K562 (cell line): ENCODE data around the gene BGN. TPM values are rescaled to one million over a fixed set of nuclear protein-coding genes. Genes with fewer than 3 reads are reported as not detected.

Experiments
- ATAC-seq: fragments of 200-7000 bp; cut with Tn5 transposase; 3 replicates; pipeline ENCODE4 v1.9.1; 2020; ENCODE audit warnings: moderate library complexity
- BruUV-seq: library from RNA; stranded (reverse); fragments of 400-500 nt; replicated peaks from 2 replicates; lab custom pipeline; 2021; lab: Mats Ljungman, UMichigan
- CTCF ChIA-PET: fragments of 300-600 bp; formaldehyde crosslinking; extraction: SDS; loops from one replicate; lab custom pipeline; 2021; ENCODE audit warnings: low intra/inter-chr PET ratio; lab: Yijun Ruan, JAX
- POLR2A ChIA-PET: fragments of 300-600, 350-650 bp; sonication (Branson Sonifier 250); formaldehyde crosslinking; extraction: SDS; loops from one replicate; lab custom pipeline; 2021; ENCODE audit warnings: antibody characterized with exemption, inconsistent platforms; lab: Yijun Ruan, JAX
- DNase-seq, 4 experiments: peaks; one replicate each; pipeline versions ENCODE4 v3.0.0 to v3.0.0-alpha.2; 2011 to 2018; ENCODE audit warnings: low spot score in 3 of 4, mixed read lengths in 3 of 4; ENCODE audit errors: extremely low read depth in 1 of 4
- FAIRE-seq: peaks from 2 replicates; lab custom pipeline; 2011; peaks lifted over from hg19 to GRCh38; lab: Jason Lieb, UNC
- H2AFZ ChIP-seq: 2 replicates; pipeline ENCODE4 v1.6.0; 2011; ENCODE audit warnings: low read depth, low read length, control low read depth, inconsistent platforms
- H3K27ac ChIP-seq: fragments of 200-600 bp; 3 replicates; pipeline ENCODE4 v1.8.0; 2011; ENCODE audit warnings: low read depth, mild to moderate bottlenecking, control low read depth, inconsistent platforms, low read length, moderate library complexity, mixed read lengths; ENCODE audit errors: extremely low read depth
- H3K27me3 ChIP-seq, 2 experiments: fragments of 300-600 bp in 1 of 2; 2 replicates in 1 of 2; 3 replicates in 1 of 2; pipeline versions ENCODE4 v1.6.0 to v1.8.0; 2011; ENCODE audit warnings: inconsistent platforms in 2 of 2, low read length in 2 of 2, mild to moderate bottlenecking in 1 of 2, mixed read lengths in 1 of 2, moderate library complexity in 1 of 2; ENCODE audit not compliant: control insufficient read depth in 2 of 2, insufficient read depth in 2 of 2
- H3K36me3 ChIP-seq: fragments of 300-600 bp; 3 replicates; pipeline ENCODE4 v1.8.0; 2011; ENCODE audit warnings: mild to moderate bottlenecking, low read length, inconsistent platforms; ENCODE audit not compliant: control insufficient read depth, insufficient read depth
- H3K4me1 ChIP-seq, 2 experiments: fragments of 200-600 bp in 1 of 2; replicated peaks in 1 of 2; 2 replicates in 1 of 2; 3 replicates in 1 of 2; pipeline versions ENCODE4 v1.5.1 to v1.8.0; 2011; ENCODE audit warnings: inconsistent platforms in 2 of 2, low read length in 2 of 2, mild to moderate bottlenecking in 1 of 2, mixed read lengths in 1 of 2, moderate library complexity in 1 of 2; ENCODE audit not compliant: control insufficient read depth in 2 of 2, insufficient read depth in 2 of 2
- H3K4me2 ChIP-seq: 2 replicates; pipeline ENCODE4 v1.6.1; 2011; ENCODE audit warnings: low read length, control low read depth, inconsistent platforms, mixed read lengths; ENCODE audit not compliant: insufficient read depth
- H3K4me3 ChIP-seq: fragments of 200-600 bp; sonication (generic), shearing (Covaris generic); 2 replicates; pipeline ENCODE4 v1.5.1; 2016; ENCODE audit warnings: control low read depth, inconsistent platforms
- H3K79me2 ChIP-seq: fragments of 200-600 bp; 3 replicates; pipeline ENCODE4 v1.8.0; 2011; ENCODE audit warnings: low read length, inconsistent platforms; ENCODE audit not compliant: control insufficient read depth, insufficient read depth
- H3K9ac ChIP-seq, 2 experiments: 2 replicates each; pipeline versions ENCODE4 v1.6.0 to v1.6.1; 2011; ENCODE audit warnings: low read depth in 2 of 2, low read length in 2 of 2, control low read depth in 1 of 2, inconsistent platforms in 1 of 2, mild to moderate bottlenecking in 1 of 2, mixed read lengths in 1 of 2; ENCODE audit not compliant: insufficient read depth in 1 of 2
- H3K9me1 ChIP-seq: one replicate; pipeline ENCODE4 v1.6.0; 2011; ENCODE audit warnings: inconsistent platforms, mild to moderate bottlenecking, low read length, moderate library complexity; ENCODE audit not compliant: control insufficient read depth, insufficient read depth
- H3K9me3 ChIP-seq: replicated peaks from 2 replicates; pipeline ENCODE4 v1.5.1; 2011; ENCODE audit warnings: low read depth, low read length, inconsistent platforms; ENCODE audit not compliant: control insufficient read depth, insufficient read depth
- H4K20me1 ChIP-seq: replicated peaks from 2 replicates; pipeline ENCODE4 v1.6.1; 2011; ENCODE audit warnings: low read length, inconsistent platforms, mixed read lengths; ENCODE audit not compliant: control insufficient read depth, insufficient read depth
- DPF2 ChIP-seq: fragments of 450-650 bp; IDR thresholded peaks from 2 replicates; pipeline ENCODE4 v1.6.1; 2016
- HNRNPK ChIP-seq: fragments of 200-400 bp; formaldehyde crosslinking; IDR thresholded peaks from one replicate; pipeline ENCODE4 v1.6.1; 2018; ENCODE audit warnings: mild to moderate bottlenecking, low read depth, low read length; ENCODE audit not compliant: poor library complexity, severe bottlenecking
- JUNB ChIP-seq: fragments of 450-650 bp; formaldehyde crosslinking; conservative IDR thresholded peaks from 2 replicates; pipeline ENCODE4 v1.4.0; 2020; ENCODE audit warnings: mild to moderate bottlenecking
- KLF1 ChIP-seq: fragments of 450-650 bp; IDR thresholded peaks from 2 replicates; pipeline ENCODE4 v1.6.1; 2016; ENCODE audit warnings: missing genetic modification characterization, missing compliant biosample characterization
- KLF6 ChIP-seq: fragments of 250-450 bp; sonication (Bioruptor Pico); IDR thresholded peaks from 2 replicates; pipeline ENCODE4 v1.4.0; 2020; ENCODE audit warnings: mild to moderate bottlenecking, moderate library complexity, borderline replicate concordance
- MCM5 ChIP-seq: fragments of 450-650 bp; IDR thresholded peaks from 2 replicates; pipeline ENCODE4 v1.6.1; 2016; ENCODE audit warnings: low read depth
- NFATC3 ChIP-seq: fragments of 450-650 bp; IDR thresholded peaks from 2 replicates; pipeline ENCODE4 v1.6.1; 2017; ENCODE audit warnings: mild to moderate bottlenecking
- RFX1 ChIP-seq: fragments of 450-650 bp; IDR thresholded peaks from 2 replicates; pipeline ENCODE4 v1.6.1; 2016; ENCODE audit warnings: mild to moderate bottlenecking, moderate library complexity
- SMARCA5 ChIP-seq: fragments of 450-650 bp; IDR thresholded peaks from 2 replicates; pipeline ENCODE4 v1.6.1; 2016
- TAF1 ChIP-seq: IDR thresholded peaks from 2 replicates; pipeline ENCODE4 v1.6.1; 2011; ENCODE audit warnings: mild to moderate bottlenecking, low read length, moderate library complexity; ENCODE audit not compliant: insufficient read depth, control insufficient read depth, severe bottlenecking; ENCODE audit errors: extremely low read depth
- WHSC1 ChIP-seq: IDR thresholded peaks from one replicate; pipeline ENCODE4 v1.6.1; 2012; ENCODE audit warnings: low read length, control low read depth, inconsistent platforms
- ZNF23 ChIP-seq: fragments of 250-450 bp; sonication (Bioruptor Pico); IDR thresholded peaks from 2 replicates; pipeline ENCODE4 v1.4.0; 2020; ENCODE audit warnings: mild to moderate bottlenecking
- ZNF561 ChIP-seq: fragments of 450-650 bp; formaldehyde crosslinking; conservative IDR thresholded peaks from 2 replicates; pipeline ENCODE4 v1.4.0; 2020; ENCODE audit warnings: mild to moderate bottlenecking, moderate library complexity
- ZNF644 ChIP-seq: fragments of 200-800 bp; sonication (Bioruptor generic); IDR thresholded peaks from 2 replicates; pipeline ENCODE4 v1.6.1; 2016; ENCODE audit warnings: low read depth, missing genetic modification characterization, missing compliant biosample characterization
- ZNF766 ChIP-seq: fragments of 200-800 bp; sonication (Bioruptor generic); conservative IDR thresholded peaks from 2 replicates; pipeline ENCODE4 v1.6.1; 2016; ENCODE audit warnings: missing genetic modification characterization, missing compliant biosample characterization
- WGBS: fragments of 100-300 bp; shearing (Covaris generic); methylation state at CpG from one replicate; pipeline ENCODE4 v1.1.6; 2016; ENCODE audit warnings: low coverage, mixed read lengths; ENCODE audit not compliant: insufficient coverage; ENCODE audit errors: missing lambda C conversion rate; 5-methylcytosine and 5-hydroxymethylcytosine counted together
- in situ Hi-C: fragments of 300-500 bp; cut with MboI; formaldehyde crosslinking; loops from 4 replicates; pipeline ENCODE4 v1.15.0; 2018; ENCODE audit warnings: inconsistent platforms, mixed read lengths
- intact Hi-C: fragments of 100-400 bp; cut with micrococcal nuclease; formaldehyde crosslinking; loops from 2 replicates; pipeline ENCODE4 v1.14.2; 2022
- polyA plus RNA-seq, 8 experiments: library from polyadenylated mRNA; depleted of rRNA in 4 of 8; stranded (reverse) in 5 of 8; unstranded in 3 of 8; fragments of >200 nt; fragmentation: Nextera tagmentation in 2 of 8; fragmentation: Illumina TruSeq in 1 of 8; extraction: Ambion mirVana in 2 of 8; extraction: Trizol in 1 of 8; gene quantifications; 2 replicates each; pipeline versions ENCODE4 v1.2.1 to v1.2.3, GENCODE V29; 2011 to 2014; ENCODE audit warnings: inconsistent platforms in 1 of 8, missing spikeins in 1 of 8
- total RNA-seq, 7 experiments: library from RNA; depleted of rRNA in 6 of 7; stranded (reverse); fragments of >200 nt in 6 of 7; fragmentation: Illumina TruSeq in 2 of 7; extraction: Trizol in 2 of 7; gene quantifications; 2 replicates each; pipeline versions ENCODE4 v1.2.1 to v1.2.3, GENCODE V29; 2011 to 2021; ENCODE audit warnings: low replicate concordance in 1 of 7
- TF ChIP-seq, protein P1 (sequence below), 2 experiments: fragments of 250-450 bp in 1 of 2; fragments of 450-650 bp in 1 of 2; sonication (Bioruptor Pico) in 1 of 2; IDR thresholded peaks; 2 replicates each; pipeline versions ENCODE4 v1.6.1 to v1.8.0; 2016 to 2021; ENCODE audit warnings: mild to moderate bottlenecking in 2 of 2, moderate library complexity in 2 of 2, missing compliant biosample characterization in 1 of 2, missing genetic modification characterization in 1 of 2
- TF ChIP-seq, protein P2 (sequence below), 2 experiments: fragments of 450-650 bp; IDR thresholded peaks; 2 replicates each; pipeline ENCODE4 v1.6.1; 2018; ENCODE audit warnings: mild to moderate bottlenecking in 2 of 2, low read depth in 1 of 2; ENCODE audit not compliant: partially characterized antibody in 2 of 2
- TF ChIP-seq, protein P3 (sequence below): sonication (generic); formaldehyde crosslinking; IDR thresholded peaks from 2 replicates; pipeline ENCODE4 v1.9.0; 2022; ENCODE audit warnings: mild to moderate bottlenecking, missing genetic modification reagents

The BGN gene
- total and polyA plus RNA-seq, 9 of the 15 experiments (the other 6 are each of a cell fraction or from before 2014, with no cell fraction given): 0.11 TPM; not detected in 8

DNA sequence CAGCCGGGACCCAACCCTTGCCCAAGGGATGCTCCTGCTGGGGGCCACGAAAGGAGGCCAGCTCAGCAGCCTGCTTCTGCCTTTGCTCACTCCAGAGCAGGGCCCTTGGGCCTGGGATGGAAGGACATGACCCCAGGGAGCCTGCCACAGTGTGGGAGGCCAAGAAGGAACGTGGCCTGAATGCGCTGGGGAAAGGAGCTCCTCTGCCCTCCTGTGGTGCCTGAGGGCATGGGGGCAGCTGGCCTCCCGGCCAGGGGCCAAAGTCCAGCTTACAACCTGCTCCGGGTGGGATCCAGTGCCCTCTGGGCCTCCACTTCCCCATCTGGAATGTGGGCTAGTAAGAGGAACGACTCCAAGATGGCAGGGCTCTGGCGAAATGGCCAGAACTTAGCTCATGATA lies 20.7 kb downstream of the BGN start (continued):
- no peak for TF ChIP-seq JUNB
- TF ChIP-seq, protein P1, sequence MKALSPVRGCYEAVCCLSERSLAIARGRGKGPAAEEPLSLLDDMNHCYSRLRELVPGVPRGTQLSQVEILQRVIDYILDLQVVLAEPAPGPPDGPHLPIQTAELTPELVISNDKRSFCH (CRISPR knock-in tag; IDR thresholded peaks at IDR 0.05): no peak
- TF ChIP-seq, protein P1 (tag; IDR thresholded peaks at IDR 0.05): no peak

DNA sequence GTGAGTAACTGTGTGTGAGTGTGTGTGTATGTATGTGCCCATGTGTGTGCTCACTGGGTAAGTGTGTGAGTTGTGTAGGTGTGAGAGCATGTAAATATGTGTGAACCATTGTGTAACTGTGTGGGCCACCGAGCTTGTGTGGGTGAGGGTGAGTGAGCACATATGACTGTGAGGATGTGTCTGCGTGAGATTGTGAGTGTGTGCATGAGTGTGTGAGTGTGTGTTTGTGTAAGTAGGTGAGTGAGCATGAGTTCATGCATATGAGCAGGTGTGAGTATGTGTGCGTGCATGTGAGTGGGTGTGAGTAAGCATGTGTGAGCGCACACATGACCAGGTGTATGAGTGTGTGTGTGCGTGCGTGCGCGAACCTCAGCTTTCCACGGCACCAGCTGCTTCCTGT lies 21.3 kb downstream of the BGN start:
- no peak overlapping the region for H3K4me2 ChIP-seq
- CTCF ChIA-PET: no interaction called here
- no peak overlapping the region for H3K9ac ChIP-seq
- intact Hi-C loops (no loop called here), in situ Hi-C loops (no loop called here)
- peaks cover 0 to 6% of the 10 kb centered on the region in 2 experiments; a peak in 2 of 5 replicates for H3K4me1 ChIP-seq
- no peak overlapping the region for H3K27ac ChIP-seq
- WGBS: 34% methylated on average over 8 of the region's 9 CpGs
- ATAC-seq: no peak
- no peaks in the 10 kb centered on the region for H3K9me3 ChIP-seq
- no peaks in the 10 kb centered on the region for H3K36me3 ChIP-seq
- no peak for DNase-seq
- no peaks in the 10 kb centered on the region for H3K79me2 ChIP-seq
- no peaks in the 10 kb centered on the region for H4K20me1 ChIP-seq
- no peak overlapping the region for H3K4me3 ChIP-seq
- no peak for FAIRE-seq
- H2AFZ ChIP-seq: no peak overlapping the region
- H3K9me1 ChIP-seq: no peaks in the 10 kb centered on the region
- H3K27me3 ChIP-seq: peaks cover 0 to 25% of the 10 kb centered on the region in 2 experiments; a peak in 3 of 5 replicates
- BruUV-seq: no TSS peak
- POLR2A ChIA-PET: interaction anchor here (0.6 to 1.0 kb wide), 2 partner anchors 164 to 454 kb away, joined by 3 read pairs; no protein-coding TSS in a partner anchor
- no peak for TF ChIP-seq TAF1
- TF ChIP-seq KLF6 (CRISPR knock-in tag): no peak
- TF ChIP-seq RFX1: no peak
- TF ChIP-seq MCM5: no peak
- TF ChIP-seq DPF2: no peak
- no peak for TF ChIP-seq NFATC3
- TF ChIP-seq, protein P2, sequence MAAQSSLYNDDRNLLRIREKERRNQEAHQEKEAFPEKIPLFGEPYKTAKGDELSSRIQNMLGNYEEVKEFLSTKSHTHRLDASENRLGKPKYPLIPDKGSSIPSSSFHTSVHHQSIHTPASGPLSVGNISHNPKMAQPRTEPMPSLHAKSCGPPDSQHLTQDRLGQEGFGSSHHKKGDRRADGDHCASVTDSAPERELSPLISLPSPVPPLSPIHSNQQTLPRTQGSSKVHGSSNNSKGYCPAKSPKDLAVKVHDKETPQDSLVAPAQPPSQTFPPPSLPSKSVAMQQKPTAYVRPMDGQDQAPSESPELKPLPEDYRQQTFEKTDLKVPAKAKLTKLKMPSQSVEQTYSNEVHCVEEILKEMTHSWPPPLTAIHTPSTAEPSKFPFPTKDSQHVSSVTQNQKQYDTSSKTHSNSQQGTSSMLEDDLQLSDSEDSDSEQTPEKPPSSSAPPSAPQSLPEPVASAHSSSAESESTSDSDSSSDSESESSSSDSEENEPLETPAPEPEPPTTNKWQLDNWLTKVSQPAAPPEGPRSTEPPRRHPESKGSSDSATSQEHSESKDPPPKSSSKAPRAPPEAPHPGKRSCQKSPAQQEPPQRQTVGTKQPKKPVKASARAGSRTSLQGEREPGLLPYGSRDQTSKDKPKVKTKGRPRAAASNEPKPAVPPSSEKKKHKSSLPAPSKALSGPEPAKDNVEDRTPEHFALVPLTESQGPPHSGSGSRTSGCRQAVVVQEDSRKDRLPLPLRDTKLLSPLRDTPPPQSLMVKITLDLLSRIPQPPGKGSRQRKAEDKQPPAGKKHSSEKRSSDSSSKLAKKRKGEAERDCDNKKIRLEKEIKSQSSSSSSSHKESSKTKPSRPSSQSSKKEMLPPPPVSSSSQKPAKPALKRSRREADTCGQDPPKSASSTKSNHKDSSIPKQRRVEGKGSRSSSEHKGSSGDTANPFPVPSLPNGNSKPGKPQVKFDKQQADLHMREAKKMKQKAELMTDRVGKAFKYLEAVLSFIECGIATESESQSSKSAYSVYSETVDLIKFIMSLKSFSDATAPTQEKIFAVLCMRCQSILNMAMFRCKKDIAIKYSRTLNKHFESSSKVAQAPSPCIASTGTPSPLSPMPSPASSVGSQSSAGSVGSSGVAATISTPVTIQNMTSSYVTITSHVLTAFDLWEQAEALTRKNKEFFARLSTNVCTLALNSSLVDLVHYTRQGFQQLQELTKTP (IDR thresholded peaks at IDR 0.05; ENCODE audit: low read depth in 1 of 2, partially characterized antibody in 2 of 2): no peak
- no peak for TF ChIP-seq ZNF766 (CRISPR knock-in tag)
- TF ChIP-seq ZNF23 (CRISPR knock-in tag): no peak
- no peak for TF ChIP-seq ZNF644 (tag)
- TF ChIP-seq KLF1: no peak
- TF ChIP-seq ZNF561 (CRISPR knock-in tag): no peak
- TF ChIP-seq SMARCA5: no peak
- no peak for TF ChIP-seq WHSC1
- TF ChIP-seq, protein P3, sequence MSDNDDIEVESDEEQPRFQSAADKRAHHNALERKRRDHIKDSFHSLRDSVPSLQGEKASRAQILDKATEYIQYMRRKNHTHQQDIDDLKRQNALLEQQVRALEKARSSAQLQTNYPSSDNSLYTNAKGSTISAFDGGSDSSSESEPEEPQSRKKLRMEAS (CRISPR knock-in tag): no peak
- no peak for TF ChIP-seq HNRNPK
